ENCODE measurements around the gene NTMT1. TPM values are rescaled to one million over a fixed set of nuclear protein-coding genes. Genes with fewer than 3 reads are reported as not detected.
A peak's percentile ranks its signal among the peaks of the same experiment; 100 is the strongest.
"Not testable (repeated sequence)": the region's sequence is repeated elsewhere in the genome, so short reads cannot be mapped to it uniquely, and the experiment has no call there.

NTMT1 gene
- total RNA-seq, 1 experiment from 2014 or later, result 87.1 TPM

- TF ChIP-seq EZH2 (IDR thresholded peaks at IDR 0.05; ENCODE audit: borderline replicate concordance, low read depth, low read length, poor library complexity, severe bottlenecking) (no peak), CTCF (conservative IDR thresholded peaks at IDR 0.05; ENCODE audit: low read depth, low read length) (no peak)
Measured at GRCh38 chr9:129635099-129636065, 9.4 kb downstream of the NTMT1 start.

GRCh38 chr9:129636343-129636742 is 10.4 kb downstream of the NTMT1 start:
- H3K4me1 ChIP-seq (ENCODE audit: insufficient read depth, low read length, poor library complexity, severe bottlenecking), result peaks cover 14% of the 10 kb centered on the region
- H3K27me3 ChIP-seq (replicated peaks; ENCODE audit: insufficient read depth, low read depth, low read length, poor library complexity); H3K9me3 ChIP-seq (ENCODE audit: low read depth, low read length, poor library complexity, severe bottlenecking); H3K27ac ChIP-seq (ENCODE audit: low read depth, low read length, poor library complexity, severe bottlenecking); BruUV-seq (replicated peaks); H3K4me3 ChIP-seq (ENCODE audit: low read depth, low read length, poor library complexity, severe bottlenecking); POLR2A ChIA-PET (ENCODE audit: low non-redundant PET); intact Hi-C loops (cut with micrococcal nuclease; ENCODE audit: unreplicated experiment); DNase-seq (ENCODE audit: low spot score): not testable (repeated sequence)
- CTCF ChIA-PET, result interaction anchor here (0.9 kb wide), 1 partner anchor 12 kb away, joined by 3 read pairs; no protein-coding TSS in a partner anchor
- H3K36me3 ChIP-seq (ENCODE audit: insufficient read depth, low read length, poor library complexity, severe bottlenecking), result peaks cover 59% of the 10 kb centered on the region

More at GRCh38 chr9:129635099-129636065, 9.4 kb downstream of the NTMT1 start:
- Histone ChIP-seq H3K36me3 (ENCODE audit: insufficient read depth, low read length, poor library complexity, severe bottlenecking) (peaks cover 59% of the 10 kb centered on the region), H3K4me3 (ENCODE audit: low read depth, low read length, poor library complexity, severe bottlenecking) (no peak overlapping the region), H3K27me3 (replicated peaks; ENCODE audit: insufficient read depth, low read depth, low read length, poor library complexity) (no peaks in the 10 kb centered on the region), H3K27ac (ENCODE audit: low read depth, low read length, poor library complexity, severe bottlenecking) (no peak overlapping the region), H3K4me1 (ENCODE audit: insufficient read depth, low read length, poor library complexity, severe bottlenecking) (peaks cover 22% of the 10 kb centered on the region), H3K9me3 (ENCODE audit: low read depth, low read length, poor library complexity, severe bottlenecking) (no peaks in the 10 kb centered on the region)
- CTCF ChIA-PET, result no interaction called here
- no TSS peak for BruUV-seq (replicated peaks)
- POLR2A ChIA-PET (ENCODE audit: low non-redundant PET), result interaction anchor here (0.5 to 0.6 kb wide), 2 partner anchors 85 to 1146 kb away, joined by 3 to 13 read pairs; no protein-coding TSS in a partner anchor
- intact Hi-C loops (cut with micrococcal nuclease; ENCODE audit: unreplicated experiment), result no loop called here
- no peak for DNase-seq (ENCODE audit: low spot score)

GRCh38 chr9:129637102-129637501 is 11.1 kb downstream of the NTMT1 start:
- DNase-seq (ENCODE audit: low spot score), result no peak
- Histone ChIP-seq H3K27ac (ENCODE audit: low read depth, low read length, poor library complexity, severe bottlenecking) (peak overlapping the region; percentile 23), H3K4me3 (ENCODE audit: low read depth, low read length, poor library complexity, severe bottlenecking) (no peak overlapping the region), H3K4me1 (ENCODE audit: insufficient read depth, low read length, poor library complexity, severe bottlenecking) (peaks cover 14% of the 10 kb centered on the region), H3K36me3 (ENCODE audit: insufficient read depth, low read length, poor library complexity, severe bottlenecking) (peaks cover 59% of the 10 kb centered on the region), H3K9me3 (ENCODE audit: low read depth, low read length, poor library complexity, severe bottlenecking) (no peaks in the 10 kb centered on the region), H3K27me3 (replicated peaks; ENCODE audit: insufficient read depth, low read depth, low read length, poor library complexity) (no peaks in the 10 kb centered on the region)
- intact Hi-C loops (cut with micrococcal nuclease; ENCODE audit: unreplicated experiment), result no loop called here
- POLR2A ChIA-PET (ENCODE audit: low non-redundant PET), result no interaction called here
- CTCF ChIA-PET, result interaction anchor here (0.9 kb wide), 1 partner anchor 13 kb away, joined by 3 read pairs; no protein-coding TSS in a partner anchor
- no TSS peak for BruUV-seq (replicated peaks)
- TF ChIP-seq EZH2 (IDR thresholded peaks at IDR 0.05; ENCODE audit: borderline replicate concordance, low read depth, low read length, poor library complexity, severe bottlenecking) (no peak), CTCF (conservative IDR thresholded peaks at IDR 0.05; ENCODE audit: low read depth, low read length) (no peak)
